ENCODE results near the gene ARF6.

DNA sequence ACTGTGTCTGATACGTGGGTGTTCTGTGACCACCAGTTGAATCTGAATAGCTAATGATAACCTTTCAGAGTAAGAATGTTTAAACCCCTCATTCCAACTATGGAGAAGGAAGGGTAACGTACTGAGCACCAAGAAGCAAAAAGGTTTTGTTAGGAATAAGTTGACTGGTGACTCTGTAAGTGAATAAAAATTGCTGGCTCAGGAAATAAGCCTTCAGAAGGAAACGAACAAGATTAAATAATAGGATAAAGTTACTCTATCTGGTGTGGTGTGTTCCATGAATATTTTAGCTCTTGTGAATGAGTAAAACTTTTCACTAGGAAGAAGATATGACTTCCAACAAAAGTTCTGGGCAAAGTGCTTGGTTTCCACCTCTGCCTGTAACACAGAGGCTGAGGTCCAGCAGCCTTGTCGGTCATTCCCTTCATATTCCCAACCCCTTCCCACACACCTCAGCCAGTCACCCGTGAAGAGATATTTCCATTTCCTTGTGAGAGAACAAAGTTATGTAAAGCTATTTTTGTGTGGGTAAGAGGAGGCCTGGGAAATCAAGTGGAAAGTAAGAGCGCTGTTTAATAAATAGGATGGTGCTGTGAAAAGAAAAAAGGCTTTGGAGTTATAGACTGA, 47.1 kb downstream of the ARF6 start:
- TF ChIP-seq, protein P1, sequence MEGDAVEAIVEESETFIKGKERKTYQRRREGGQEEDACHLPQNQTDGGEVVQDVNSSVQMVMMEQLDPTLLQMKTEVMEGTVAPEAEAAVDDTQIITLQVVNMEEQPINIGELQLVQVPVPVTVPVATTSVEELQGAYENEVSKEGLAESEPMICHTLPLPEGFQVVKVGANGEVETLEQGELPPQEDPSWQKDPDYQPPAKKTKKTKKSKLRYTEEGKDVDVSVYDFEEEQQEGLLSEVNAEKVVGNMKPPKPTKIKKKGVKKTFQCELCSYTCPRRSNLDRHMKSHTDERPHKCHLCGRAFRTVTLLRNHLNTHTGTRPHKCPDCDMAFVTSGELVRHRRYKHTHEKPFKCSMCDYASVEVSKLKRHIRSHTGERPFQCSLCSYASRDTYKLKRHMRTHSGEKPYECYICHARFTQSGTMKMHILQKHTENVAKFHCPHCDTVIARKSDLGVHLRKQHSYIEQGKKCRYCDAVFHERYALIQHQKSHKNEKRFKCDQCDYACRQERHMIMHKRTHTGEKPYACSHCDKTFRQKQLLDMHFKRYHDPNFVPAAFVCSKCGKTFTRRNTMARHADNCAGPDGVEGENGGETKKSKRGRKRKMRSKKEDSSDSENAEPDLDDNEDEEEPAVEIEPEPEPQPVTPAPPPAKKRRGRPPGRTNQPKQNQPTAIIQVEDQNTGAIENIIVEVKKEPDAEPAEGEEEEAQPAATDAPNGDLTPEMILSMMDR (IDR thresholded peaks at IDR 0.05; ENCODE audit: low read depth, low read length) = no peak
- no peak for TF ChIP-seq EZH2phosphoT487 (IDR thresholded peaks at IDR 0.05; ENCODE audit: low read depth)
